Lung (tissue), 12 donors: ENCODE results near the gene KRT23. TPM values are rescaled to one million over a fixed set of nuclear protein-coding genes. Genes with fewer than 3 reads are reported as not detected.

ENCODE experiments used
- ATAC-seq: fragments of 200-7000 bp; cut with Tn5 transposase; one replicate; pipeline ENCODE4 v1.9.1; 2020; ENCODE audit warnings: moderate number of reproducible peaks; ENCODE audit not compliant: insufficient read depth, low FRiP score
- DNase-seq, 3 donors: peaks; one replicate each; pipeline ENCODE4 v3.0.0-alpha.2; 2013 to 2017
- H3K27ac ChIP-seq, 2 donors: one replicate each; pipeline ENCODE4 v1.5.1; 2013; ENCODE audit warnings: mild to moderate bottlenecking in 2 of 2, moderate library complexity in 2 of 2, control low read depth in 1 of 2, inconsistent platforms in 1 of 2, low read depth in 1 of 2, low read length in 1 of 2
- H3K27me3 ChIP-seq, 3 donors: one replicate each; pipeline ENCODE4 v1.5.1; 2013; ENCODE audit warnings: low read length in 2 of 3; ENCODE audit not compliant: control insufficient read depth in 3 of 3, insufficient read depth in 3 of 3
- H3K36me3 ChIP-seq, 4 donors: one replicate each; pipeline ENCODE4 v1.5.1; 2013; ENCODE audit warnings: low read length in 4 of 4, mild to moderate bottlenecking in 1 of 4, moderate library complexity in 1 of 4; ENCODE audit not compliant: control insufficient read depth in 4 of 4, insufficient read depth in 4 of 4
- H3K4me1 ChIP-seq, 5 donors: one replicate each; pipeline ENCODE4 v1.5.1; 2013; ENCODE audit warnings: low read length in 5 of 5, mild to moderate bottlenecking in 2 of 5, moderate library complexity in 1 of 5; ENCODE audit not compliant: control insufficient read depth in 5 of 5, insufficient read depth in 5 of 5
- H3K4me3 ChIP-seq: one replicate; pipeline ENCODE4 v1.5.1; 2013; ENCODE audit warnings: mild to moderate bottlenecking, control low read depth, moderate library complexity
- H3K9ac ChIP-seq, 2 donors: one replicate each; pipeline ENCODE4 v1.5.1; 2013; ENCODE audit warnings: low read length in 2 of 2, control low read depth in 1 of 2; ENCODE audit not compliant: insufficient read depth in 1 of 2
- H3K9me3 ChIP-seq, 4 donors: one replicate each; pipeline ENCODE4 v1.5.1; 2013; ENCODE audit warnings: low read length in 3 of 4, mild to moderate bottlenecking in 1 of 4, moderate library complexity in 1 of 4; ENCODE audit not compliant: control insufficient read depth in 4 of 4, insufficient read depth in 3 of 4
- WGBS, 2 donors: extraction: QIAGEN DNeasy Blood & Tissue Kit; methylation state at CpG; one replicate each; pipeline ENCODE4 v1.1.7; 2013; 5-methylcytosine and 5-hydroxymethylcytosine counted together
- polyA plus RNA-seq, 2 donors: library from polyadenylated mRNA; stranded (reverse); fragments of 200-250 nt; gene quantifications; one replicate each; pipeline ENCODE4 v1.2.1, GENCODE V29; 2013
- total RNA-seq, 2 donors: library from RNA; depleted of rRNA in 1 of 2; stranded (reverse); fragments of >200 nt in 1 of 2; gene quantifications; one replicate each; pipeline ENCODE4 v1.2.1, GENCODE V29; 2014 to 2021
- TF ChIP-seq, protein P1 (sequence below): IDR thresholded peaks from 2 replicates; pipeline ENCODE4 v1.5.1; 2012; ENCODE audit warnings: mild to moderate bottlenecking; ENCODE audit errors: control extremely low read depth, extremely low read depth
- donor health status: control.
- donor health status: control.
- donor health status: Bipolar disorder and iron deficiency.
- donor health status: healthy.
- donor health status: DM: yes; HTN: yes; CAD: no.

Gene KRT23
- total and polyA plus RNA-seq, 4 donors, result 1.3 to 9.4 (median 2.0) TPM

- no peak for ATAC-seq
- H3K4me3 ChIP-seq, result no peak overlapping the region
- H3K4me1 ChIP-seq, result peaks cover 0 to 15% (median 0%) of the 10 kb centered on the region in 5 donors
- 83 to 94% methylated on average over 3 of the region's 3 CpGs for WGBS, 2 donors
- H3K9me3 ChIP-seq, result no peaks in the 10 kb centered on the region
- H3K9ac ChIP-seq, result no peak overlapping the region
- no peak overlapping the region for H3K27ac ChIP-seq
- TF ChIP-seq, protein P1, sequence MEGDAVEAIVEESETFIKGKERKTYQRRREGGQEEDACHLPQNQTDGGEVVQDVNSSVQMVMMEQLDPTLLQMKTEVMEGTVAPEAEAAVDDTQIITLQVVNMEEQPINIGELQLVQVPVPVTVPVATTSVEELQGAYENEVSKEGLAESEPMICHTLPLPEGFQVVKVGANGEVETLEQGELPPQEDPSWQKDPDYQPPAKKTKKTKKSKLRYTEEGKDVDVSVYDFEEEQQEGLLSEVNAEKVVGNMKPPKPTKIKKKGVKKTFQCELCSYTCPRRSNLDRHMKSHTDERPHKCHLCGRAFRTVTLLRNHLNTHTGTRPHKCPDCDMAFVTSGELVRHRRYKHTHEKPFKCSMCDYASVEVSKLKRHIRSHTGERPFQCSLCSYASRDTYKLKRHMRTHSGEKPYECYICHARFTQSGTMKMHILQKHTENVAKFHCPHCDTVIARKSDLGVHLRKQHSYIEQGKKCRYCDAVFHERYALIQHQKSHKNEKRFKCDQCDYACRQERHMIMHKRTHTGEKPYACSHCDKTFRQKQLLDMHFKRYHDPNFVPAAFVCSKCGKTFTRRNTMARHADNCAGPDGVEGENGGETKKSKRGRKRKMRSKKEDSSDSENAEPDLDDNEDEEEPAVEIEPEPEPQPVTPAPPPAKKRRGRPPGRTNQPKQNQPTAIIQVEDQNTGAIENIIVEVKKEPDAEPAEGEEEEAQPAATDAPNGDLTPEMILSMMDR, result no peak
- H3K27me3 ChIP-seq, result no peaks in the 10 kb centered on the region
- DNase-seq, result no peak
- no peaks in the 10 kb centered on the region for H3K36me3 ChIP-seq
These were observed 23.2 kb downstream of the KRT23 start for GRCh38 chr17:40914075-40914855.

- Histone ChIP-seq H3K9me3 (no peaks in the 10 kb centered on the region), H3K36me3 (no peaks in the 10 kb centered on the region), H3K9ac (no peak overlapping the region), H3K4me3 (no peak overlapping the region), H3K27me3 (no peaks in the 10 kb centered on the region), H3K27ac (no peak overlapping the region), H3K4me1 (peaks cover 0 to 15% (median 0%) of the 10 kb centered on the region in 5 donors)
- no peak for DNase-seq
- no peak for ATAC-seq
- 85 to 87% methylated on average over 13 of the region's 13 CpGs for WGBS, 2 donors
- TF ChIP-seq, protein P1, result no peak
These were observed 24.8 kb downstream of the KRT23 start for GRCh38 chr17:40912486-40913210.

- TF ChIP-seq, protein P1, result no peak
- H3K9me3 ChIP-seq, result no peaks in the 10 kb centered on the region
- ATAC-seq, result no peak
- DNase-seq, result peak in 1 of 3 donors; percentile 15
- no peak overlapping the region for H3K27ac ChIP-seq
- H3K36me3 ChIP-seq, result no peaks in the 10 kb centered on the region
- 67 to 85% methylated on average over 3 of the region's 3 CpGs for WGBS, 2 donors
- H3K4me3 ChIP-seq, result no peak overlapping the region
- peaks cover 0 to 15% (median 0%) of the 10 kb centered on the region in 5 donors for H3K4me1 ChIP-seq
- H3K27me3 ChIP-seq, result peaks cover 0 to 2% (median 0%) of the 10 kb centered on the region in 3 donors
- no peak overlapping the region for H3K9ac ChIP-seq
These were observed 27.0 kb downstream of the KRT23 start for GRCh38 chr17:40910441-40910841.
